GM18868 (cell line): Measurements from ENCODE around the gene CORO2B.

Experiments used
- ATAC-seq: cut with Tn5 transposase; IDR thresholded peaks from one replicate; pipeline ENCODE4 v1.9.1; 2021; ENCODE audit warnings: mild to moderate bottlenecking, moderate library complexity; ENCODE audit not compliant: unreplicated experiment

CORO2B gene

GRCh38 chr15:68553994-68554720 is 24.6 kb upstream of the CORO2B start:
- no peak for ATAC-seq

DNA sequence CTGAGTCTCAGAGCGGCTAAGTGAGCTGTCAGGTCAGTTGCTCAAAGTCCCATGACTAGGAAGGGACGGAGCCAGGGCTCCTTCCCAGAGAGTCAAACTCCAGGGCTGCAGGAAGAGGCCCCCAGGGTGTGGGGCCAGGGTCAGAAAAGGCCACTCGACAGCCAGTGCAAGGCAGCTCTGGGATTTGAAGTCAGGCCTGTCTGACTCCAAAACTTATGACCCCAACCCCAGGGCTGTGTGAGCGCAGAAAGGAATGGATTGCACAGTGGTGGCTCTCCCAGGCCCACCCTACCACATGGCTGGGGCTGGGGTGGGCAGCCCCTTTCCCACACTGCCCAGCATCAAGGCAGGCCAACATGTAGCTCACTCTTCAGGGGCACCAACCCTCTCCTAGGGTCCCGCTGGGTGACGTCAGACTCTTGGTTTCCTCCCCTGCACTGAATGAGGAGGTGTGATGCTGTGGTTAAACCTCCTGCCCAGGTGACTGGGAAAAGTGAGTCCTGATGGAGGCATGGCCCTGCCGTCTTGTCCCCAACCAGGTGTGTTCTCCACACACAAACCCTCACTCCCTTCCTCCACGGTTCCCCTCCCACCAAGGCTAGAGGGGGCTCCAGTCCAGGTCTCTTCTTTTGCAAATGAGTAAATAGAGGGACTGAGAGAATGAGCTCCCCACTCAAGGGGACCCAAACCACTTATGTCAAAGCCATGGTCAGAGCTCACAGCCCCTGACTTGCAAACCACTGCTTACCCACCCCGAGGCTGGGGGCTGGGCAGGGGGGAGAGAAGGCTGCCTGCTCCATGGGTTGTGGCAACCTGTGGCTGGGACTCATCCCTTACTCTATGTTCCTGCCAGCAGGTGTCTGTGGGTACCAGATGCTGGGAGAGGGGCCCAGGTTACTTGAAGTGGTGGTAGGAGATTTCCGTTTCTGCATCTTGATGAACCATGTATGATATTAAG is 23.8 kb upstream of the CORO2B start:
- no peak for ATAC-seq

DNA sequence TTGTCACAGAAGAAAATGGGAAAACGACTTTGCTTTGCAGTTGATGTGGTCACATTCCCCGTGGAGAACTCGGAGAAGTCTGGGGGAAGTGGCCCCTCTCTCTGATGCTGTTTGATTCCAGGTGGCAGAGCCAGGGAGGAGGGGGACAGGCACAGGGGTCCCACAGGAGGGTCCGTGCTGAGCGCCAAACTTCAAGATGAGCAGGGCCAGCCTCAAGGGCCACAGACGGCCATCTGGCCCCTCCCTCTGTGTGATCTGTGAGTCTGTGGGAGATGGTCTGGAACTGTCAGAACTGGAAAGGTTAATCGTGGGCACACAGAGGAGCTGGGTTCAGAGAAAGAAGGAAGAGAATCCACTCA is 23.1 kb upstream of the CORO2B start:
- ATAC-seq = no peak

GRCh38 chr15:68556139-68556990 is 22.4 kb upstream of the CORO2B start:
- no peak for ATAC-seq

GRCh38 chr15:68557469-68558317 is 21.1 kb upstream of the CORO2B start:
- no peak for ATAC-seq

DNA sequence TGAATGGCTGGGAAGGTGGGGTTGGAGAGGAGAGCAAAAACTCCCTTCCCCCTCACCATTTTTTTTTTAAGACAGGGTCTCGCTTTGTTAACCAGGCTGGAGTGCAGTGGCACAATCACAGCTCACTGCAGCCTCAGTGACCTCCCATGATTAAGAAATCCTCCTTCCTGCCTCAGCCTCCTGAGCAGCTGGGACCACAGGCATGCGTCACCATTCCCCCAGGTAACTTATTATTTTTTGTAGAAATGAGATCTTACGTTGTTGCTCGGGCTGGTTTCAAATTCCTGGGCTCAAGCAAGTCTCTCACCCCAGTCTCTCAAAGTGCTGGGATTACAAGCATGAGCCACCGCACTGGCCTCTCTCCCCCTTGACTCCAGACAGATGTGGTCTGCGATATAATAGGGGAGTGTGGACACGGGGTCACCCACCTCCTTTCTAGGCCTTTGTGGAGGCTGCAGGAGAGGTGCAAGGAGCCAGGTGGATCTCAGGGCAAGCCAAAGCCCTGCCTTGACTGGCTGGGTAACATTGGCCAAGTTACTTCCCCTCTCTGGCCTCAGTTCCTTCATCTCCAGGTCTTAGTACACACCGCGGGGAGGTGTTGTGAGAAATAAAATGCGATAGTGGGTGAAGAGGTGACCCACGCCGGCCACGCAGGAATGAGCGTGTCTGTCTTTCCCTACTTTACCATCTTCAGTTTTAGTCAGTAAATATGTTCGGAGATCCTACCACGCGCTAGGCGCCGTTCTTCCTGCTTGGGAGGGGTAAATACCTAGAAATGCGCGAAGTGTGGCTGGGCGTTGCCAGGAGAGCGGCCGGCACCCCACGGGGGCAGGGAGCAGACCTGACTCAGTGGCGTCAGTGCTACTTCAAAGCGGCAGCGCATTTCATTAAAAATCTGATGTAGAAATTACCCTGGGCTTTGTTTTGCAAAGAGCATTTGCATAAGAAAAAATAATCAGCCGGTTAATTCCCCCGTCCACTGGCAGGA is 20.2 kb upstream of the CORO2B start:
- ATAC-seq = no peak

DNA sequence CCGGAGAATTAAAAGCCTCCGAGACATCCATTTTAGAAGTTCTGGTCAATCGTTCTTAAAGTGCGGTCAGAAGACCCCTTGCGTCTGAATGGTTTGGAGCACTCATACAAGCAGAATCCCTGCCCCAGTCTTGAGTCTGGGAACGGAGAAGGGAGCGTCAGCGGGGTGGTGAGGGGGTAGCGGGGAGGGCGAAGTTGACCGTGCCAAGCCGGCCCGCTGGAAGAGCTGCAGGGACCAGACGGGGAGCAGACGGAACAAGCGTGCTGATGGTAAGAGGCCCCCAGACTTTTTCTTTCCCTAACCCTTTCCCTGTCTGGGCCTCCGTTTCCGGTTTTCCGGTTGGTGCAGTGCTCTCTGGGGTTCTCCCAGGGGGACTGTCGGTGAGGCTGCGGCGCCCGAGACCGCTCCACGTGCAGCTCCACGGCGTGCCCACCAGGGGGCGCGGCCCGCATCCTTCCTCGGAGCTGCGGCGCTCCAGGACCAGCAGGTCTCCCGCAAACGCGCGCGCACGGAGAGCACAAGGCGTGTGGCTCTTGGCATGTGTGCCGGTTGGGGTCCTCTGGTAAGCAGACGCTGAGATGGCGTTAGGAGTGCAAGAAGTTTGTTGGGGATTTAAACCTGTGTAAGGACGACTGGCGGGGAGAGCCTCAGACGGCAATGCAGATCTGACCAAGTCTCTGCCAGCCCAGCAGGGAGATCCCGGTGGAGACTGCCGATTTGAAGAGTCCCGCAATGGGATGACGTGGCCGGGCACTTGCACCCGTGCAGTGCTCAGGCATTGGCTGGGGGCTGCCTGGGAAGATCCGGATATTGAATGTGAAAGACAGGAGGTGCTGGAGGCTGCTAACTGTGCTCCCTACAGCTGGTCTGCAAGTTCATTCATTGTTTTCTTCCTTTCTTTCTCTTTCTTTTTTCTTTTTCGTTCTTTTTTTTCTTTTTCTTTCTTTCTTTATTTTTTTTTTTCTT is 19.2 kb upstream of the CORO2B start:
- no peak for ATAC-seq

DNA sequence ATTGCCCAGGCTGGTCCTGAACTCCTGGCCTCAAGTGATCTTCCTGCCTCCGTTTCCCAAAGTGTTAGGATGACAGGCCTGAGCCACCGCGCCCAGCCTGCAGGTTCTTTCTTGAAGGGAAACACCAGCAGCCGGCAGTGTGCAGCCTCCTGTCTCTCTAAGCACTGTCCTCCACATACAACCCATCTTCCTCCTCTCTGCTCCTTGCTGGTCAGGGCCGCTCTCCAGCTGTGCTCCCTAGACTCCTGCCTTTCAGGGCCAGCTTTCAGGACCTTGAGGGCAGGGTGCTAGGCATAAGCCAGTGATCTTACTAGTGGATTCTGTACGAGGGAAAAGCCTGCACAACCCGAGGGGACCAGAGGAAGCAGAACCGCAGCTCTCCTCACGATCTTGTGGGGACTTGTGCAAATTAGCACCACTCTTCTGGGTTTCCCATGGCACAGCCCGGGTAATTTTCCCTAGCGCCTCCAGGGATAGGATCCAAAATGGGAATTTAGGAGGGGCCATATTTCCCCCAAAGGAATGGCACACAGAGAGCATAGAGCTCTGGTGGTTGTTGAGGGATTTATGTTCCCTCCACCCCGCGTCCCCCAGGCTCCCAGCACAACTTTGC is 18.2 kb upstream of the CORO2B start:
- ATAC-seq = no peak

GRCh38 chr15:68561171-68561900 is 17.5 kb upstream of the CORO2B start:
- no peak for ATAC-seq

DNA sequence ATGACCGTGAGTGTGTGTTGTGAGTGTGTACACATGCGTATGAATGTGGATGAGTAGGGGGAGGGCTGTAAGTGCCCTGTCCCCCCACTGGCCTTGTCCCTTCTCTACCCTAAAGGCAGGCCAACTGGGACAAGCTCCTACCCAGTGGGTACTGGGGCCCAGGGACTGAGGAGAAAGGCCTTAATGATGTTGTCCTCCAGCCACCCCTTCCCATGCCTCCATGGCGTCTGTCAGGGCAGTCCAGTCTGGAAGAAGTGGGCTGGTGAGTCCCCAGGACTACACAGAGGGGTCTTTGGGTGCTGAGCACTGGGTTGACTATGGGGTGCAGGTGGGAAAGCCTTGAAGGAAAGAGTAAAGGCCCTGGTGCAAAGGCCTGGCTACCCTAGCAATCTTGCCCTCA is 16.9 kb upstream of the CORO2B start:
- ATAC-seq = no peak

GRCh38 chr15:68564173-68564572 is 14.6 kb upstream of the CORO2B start:
- ATAC-seq = no peak

- no peak for ATAC-seq
Measured at GRCh38 chr15:68565234-68565633, 13.6 kb upstream of the CORO2B start.

DNA sequence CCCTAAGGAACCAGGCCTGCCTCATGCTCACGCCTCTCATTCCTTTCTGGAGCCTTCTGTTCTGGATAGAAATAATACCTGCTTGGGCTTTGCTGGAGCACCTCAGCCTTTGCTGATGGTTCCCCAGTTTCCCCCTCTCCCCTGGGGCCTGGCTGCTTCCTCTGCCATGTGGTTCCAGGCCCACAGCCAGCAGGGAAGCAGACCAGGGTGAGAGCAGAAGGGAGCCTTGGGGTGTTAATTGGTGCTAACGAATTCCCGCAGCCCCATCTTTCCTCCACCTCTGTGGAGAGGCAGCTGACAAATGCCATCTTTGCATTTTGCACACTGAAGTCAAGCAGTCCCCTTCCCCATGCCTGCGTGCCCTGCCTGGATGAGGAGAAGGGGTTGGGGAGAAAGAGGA is 13.1 kb upstream of the CORO2B start:
- no peak for ATAC-seq

- ATAC-seq = no peak
Measured at GRCh38 chr15:68566377-68566954, 12.3 kb upstream of the CORO2B start.

DNA sequence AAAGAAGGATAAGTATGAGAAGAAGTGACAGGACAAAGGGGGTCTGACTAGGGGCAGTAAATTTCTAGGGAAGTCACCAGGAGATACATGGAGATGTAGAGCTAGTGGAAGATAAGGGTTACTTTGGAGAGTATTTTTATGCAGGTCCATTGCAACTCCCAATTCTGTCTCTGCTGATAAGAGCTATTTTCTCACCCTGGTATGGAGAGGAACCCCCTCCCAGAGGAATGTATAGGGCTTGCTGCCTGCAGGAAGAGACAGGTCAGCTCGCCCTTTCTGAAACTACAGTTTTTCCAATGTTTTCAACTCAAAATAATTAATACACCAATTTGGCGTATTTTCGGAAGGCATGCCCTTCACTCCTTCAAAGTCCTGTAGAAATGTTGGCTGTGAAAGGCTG is 11.4 kb upstream of the CORO2B start:
- ATAC-seq = no peak

DNA sequence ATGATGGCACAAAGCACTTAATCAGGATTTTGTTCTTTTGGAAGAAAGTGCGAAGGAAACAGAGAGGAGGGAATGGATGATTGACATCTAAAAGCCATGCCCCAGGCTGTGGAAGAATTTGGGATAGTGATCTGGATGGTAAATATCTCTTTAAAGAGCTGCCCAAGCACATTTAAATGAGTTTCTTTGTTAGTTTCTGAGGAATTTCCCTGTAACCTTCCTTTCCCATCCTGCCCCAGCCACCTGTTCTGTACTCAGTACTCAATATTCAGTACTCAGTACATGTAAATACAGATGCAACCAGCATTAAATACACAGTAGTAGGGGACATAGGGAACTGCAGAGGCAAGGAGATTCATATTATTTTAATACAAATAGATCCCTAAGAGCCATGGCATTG is 7.8 kb upstream of the CORO2B start:
- ATAC-seq = no peak

DNA sequence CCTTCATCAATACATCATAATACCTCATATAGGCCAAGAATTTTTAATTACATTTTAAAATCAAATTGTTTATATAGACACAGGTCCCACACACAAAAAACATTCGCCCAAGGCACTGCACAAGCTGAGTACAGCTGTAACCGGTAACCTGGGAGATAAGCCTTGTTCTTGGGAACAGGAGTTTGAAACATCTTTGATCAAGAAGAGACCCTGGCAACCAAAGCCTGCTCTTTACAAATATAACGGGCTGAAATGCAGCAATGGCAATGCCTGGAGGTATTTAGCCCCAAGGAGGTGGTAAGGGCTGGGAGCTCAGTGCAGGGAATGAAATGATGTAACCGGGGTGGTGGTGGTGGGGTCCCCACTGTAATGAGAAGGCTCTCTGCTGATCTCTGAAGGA is 7.2 kb upstream of the CORO2B start:
- ATAC-seq = no peak
